K562 (cell line): Measurements from ENCODE around the gene CEBPA.

Source experiments
- CHCHD3 ChIP-seq: fragments of 250-450 bp; sonication (Bioruptor Pico); IDR thresholded peaks from 2 replicates; pipeline ENCODE4 v2.1.2; 2022; ENCODE audit warnings: mild to moderate bottlenecking
- CTCF ChIP-seq, 3 experiments: IDR thresholded peaks in 2 of 3; conservative IDR thresholded peaks in 1 of 3; 2 replicates each; pipeline ENCODE4 v1.5.1; 2011 to 2012; ENCODE audit warnings: low read length in 3 of 3, mild to moderate bottlenecking in 3 of 3, control low read depth in 2 of 3, improper control_type of control experiment in 1 of 3, inconsistent platforms in 1 of 3, low read depth in 1 of 3, mixed read lengths in 1 of 3, moderate library complexity in 1 of 3; ENCODE audit not compliant: insufficient read depth in 2 of 3
- NR2C2 ChIP-seq, 2 experiments: fragments of 200-800 bp in 1 of 2; sonication (Bioruptor generic) in 1 of 2; sonication (generic) in 1 of 2; formaldehyde crosslinking in 1 of 2; IDR thresholded peaks; 2 replicates each; pipeline versions ENCODE4 v1.6.1 to v1.8.0; 2016 to 2022; ENCODE audit warnings: mild to moderate bottlenecking in 1 of 2, missing compliant biosample characterization in 1 of 2, missing genetic modification characterization in 1 of 2, missing genetic modification reagents in 1 of 2
- POLR2A ChIP-seq: fragments of 450-650 bp; conservative IDR thresholded peaks from 2 replicates; pipeline ENCODE4 v1.6.1; 2016
- POLR2AphosphoS5 ChIP-seq: IDR thresholded peaks from 2 replicates; pipeline ENCODE4 v1.6.1; 2011; ENCODE audit warnings: mild to moderate bottlenecking, low read depth, low read length, moderate library complexity; ENCODE audit not compliant: control insufficient read depth, insufficient read depth
- SMAD4 ChIP-seq: fragments of 250-450 bp; sonication (Bioruptor Pico); conservative IDR thresholded peaks from 2 replicates; pipeline ENCODE4 v1.8.0; 2021; ENCODE audit warnings: inconsistent platforms, mild to moderate bottlenecking, moderate library complexity

GRCh38 chr19:33348301-33349010 lies 46.1 kb upstream of the CEBPA start:
- TF ChIP-seq POLR2A (no peak), NR2C2 (CRISPR knock-in tag; IDR thresholded peaks at IDR 0.05) (no peak), NR2C2 (tag; IDR thresholded peaks at IDR 0.05) (no peak), CHCHD3 (CRISPR knock-in tag) (no peak), CTCF (IDR thresholded peaks at IDR 0.05 in 2 of 3, conservative IDR thresholded peaks at IDR 0.05 in 1 of 3; ENCODE audit: insufficient read depth in 2 of 3, low read depth in 1 of 3, low read length in 3 of 3) (no peak), SMAD4 (CRISPR knock-in tag) (no peak), POLR2AphosphoS5 (no peak)
